ENCODE results near the gene WNT4.

- TF ChIP-seq CTCF (IDR thresholded peaks at IDR 0.05 in 2 of 3, conservative IDR thresholded peaks at IDR 0.05 in 1 of 3; ENCODE audit: borderline replicate concordance in 1 of 3, insufficient read depth in 1 of 3, low read depth in 2 of 3, low read length in 2 of 3) (no peak), POLR2A (IDR thresholded peaks at IDR 0.05; ENCODE audit: borderline replicate concordance, extremely low read depth, insufficient read depth, insufficient read length) (no peak), RAD21 (IDR thresholded peaks at IDR 0.05; ENCODE audit: low read depth) (no peak), ZNF274 (IDR thresholded peaks at IDR 0.05; ENCODE audit: low read depth, low read length) (no peak), YY1 (IDR thresholded peaks at IDR 0.05; ENCODE audit: extremely low read depth, insufficient replicate concordance, low read depth, low read length) (no peak), REST (IDR thresholded peaks at IDR 0.05; ENCODE audit: low read depth) (no peak), POLR2AphosphoS5 (IDR thresholded peaks at IDR 0.05; ENCODE audit: low read depth, low read length) (no peak), ATF3 (IDR thresholded peaks at IDR 0.05) (no peak), EZH2 (IDR thresholded peaks at IDR 0.05) (no peak), EZH2phosphoT487 (IDR thresholded peaks at IDR 0.05; ENCODE audit: borderline replicate concordance) (no peak), CEBPB (IDR thresholded peaks at IDR 0.05; ENCODE audit: low read depth) (no peak), EGR1 (IDR thresholded peaks at IDR 0.05; ENCODE audit: low read depth) (no peak)
Observed at GRCh38 chr1:22100168-22100567, 42.7 kb downstream of the WNT4 start.

Measured in HCT116 (cell line).